GM04503 (cell line): ENCODE data around the gene CCDC185.

ENCODE experiments used
- DNase-seq: peaks from one replicate; pipeline ENCODE4 v3.0.0-alpha.2; 2012; ENCODE audit warnings: low read depth

Gene CCDC185

DNA sequence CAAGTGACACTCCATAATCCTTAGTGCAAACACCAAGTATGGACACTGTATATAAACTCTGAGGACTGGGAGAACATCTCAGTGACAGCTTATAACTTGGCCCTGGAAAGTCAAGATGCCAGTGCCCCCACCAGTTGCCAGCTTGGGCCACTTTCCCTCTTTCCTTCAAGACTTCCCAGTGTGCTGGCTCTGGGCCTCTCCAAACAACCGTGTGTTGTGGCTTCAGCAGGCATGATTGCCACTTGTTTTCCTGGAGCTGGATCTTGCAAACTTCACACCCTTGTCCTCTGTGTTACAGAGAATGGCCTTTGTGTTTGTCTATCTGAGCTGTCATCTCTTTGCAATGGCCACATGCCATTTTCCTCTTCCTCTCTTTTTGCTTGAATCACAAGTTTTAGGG lies 37.0 kb downstream of the CCDC185 start:
- DNase-seq, result no peak

DNA sequence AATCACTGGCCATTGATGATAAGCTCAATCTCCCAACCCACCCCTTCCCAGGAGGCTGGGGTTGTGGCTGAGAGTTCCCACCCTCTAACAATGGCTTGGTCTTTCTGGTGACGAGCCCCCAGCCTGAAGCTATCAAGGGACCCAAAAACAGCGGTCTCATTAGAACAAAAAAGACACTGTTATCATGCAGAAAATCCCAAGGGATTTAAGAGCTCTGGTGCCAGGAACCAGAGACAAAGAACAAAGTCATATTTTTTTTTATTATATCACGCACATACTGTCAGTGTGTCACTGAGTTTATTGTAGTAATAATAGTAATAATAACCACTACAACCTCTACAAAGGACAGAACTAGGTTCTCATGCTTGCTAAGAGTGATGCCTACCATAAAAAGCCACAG lies 43.9 kb downstream of the CCDC185 start:
- DNase-seq, result no peak

DNA sequence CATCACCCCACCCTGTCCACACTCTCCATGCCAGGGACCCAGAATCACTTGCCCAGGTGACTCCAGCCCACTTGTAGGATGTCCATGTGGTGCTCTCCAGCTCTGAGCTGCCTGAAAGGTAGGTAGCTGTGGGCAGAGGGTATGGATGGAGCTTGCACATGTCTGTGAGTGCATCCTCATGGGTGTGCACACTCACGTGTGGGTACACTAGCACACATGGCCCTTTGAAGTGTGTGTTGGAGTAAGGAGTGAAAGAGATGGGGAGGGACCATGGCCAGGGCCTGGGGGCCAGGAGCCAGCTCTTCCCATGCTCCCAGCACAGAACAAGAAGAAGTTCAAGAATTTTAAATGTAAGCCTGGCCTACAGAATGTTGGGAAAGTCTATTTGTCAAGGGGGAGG lies 50.2 kb downstream of the CCDC185 start:
- no peak for DNase-seq

DNA sequence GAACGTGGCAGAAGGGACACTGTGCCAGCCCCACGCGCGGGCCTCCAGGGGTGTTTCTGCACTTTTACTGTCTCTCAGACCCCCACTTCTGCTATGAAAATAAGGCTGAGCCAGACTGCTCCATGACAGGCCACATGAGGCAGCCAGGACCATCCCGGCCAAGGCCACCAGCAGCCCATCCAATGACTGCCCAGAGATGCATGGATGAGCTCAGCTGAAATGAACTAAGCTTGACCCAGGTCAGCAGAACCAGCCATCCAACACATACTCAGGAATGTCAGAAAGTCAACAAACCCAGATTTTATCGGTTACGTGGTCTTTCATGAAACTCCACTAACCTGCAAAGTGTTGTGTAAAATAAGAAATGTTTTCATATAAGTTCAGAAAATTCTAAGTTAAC lies 51.2 kb downstream of the CCDC185 start:
- DNase-seq, result no peak
